Lower leg skin (tissue), 3 donors: ENCODE results near the gene TMED3.

ENCODE experiments used
- CTCF ChIP-seq, 3 donors: fragments of 450-650 bp; IDR thresholded peaks; one replicate each; pipeline ENCODE4 v1.5.1; 2016; ENCODE audit warnings: antibody characterized with exemption in 3 of 3, mild to moderate bottlenecking in 3 of 3, moderate library complexity in 2 of 3
- POLR2A ChIP-seq, 2 donors: fragments of 450-650 bp; IDR thresholded peaks; one replicate each; pipeline ENCODE4 v1.6.1; 2016 to 2017; ENCODE audit warnings: antibody characterized with exemption in 2 of 2, mild to moderate bottlenecking in 1 of 2, moderate library complexity in 1 of 2

GRCh38 chr15:79299841-79300235 lies 11.1 kb upstream of the TMED3 start:
- no peak for TF ChIP-seq CTCF (IDR thresholded peaks at IDR 0.05)
- no peak for TF ChIP-seq POLR2A (IDR thresholded peaks at IDR 0.05)
